NCI-H1694 (cell line): ENCODE data around the gene SRPK1.
"Not testable (repeated sequence)": the region's sequence is repeated elsewhere in the genome, so short reads cannot be mapped to it uniquely, and the experiment has no call there.

Experiments used
- DNase-seq: peaks from one replicate; lab custom pipeline; 2025; lab: John Stamatoyannopoulos, UW

Gene SRPK1

DNA sequence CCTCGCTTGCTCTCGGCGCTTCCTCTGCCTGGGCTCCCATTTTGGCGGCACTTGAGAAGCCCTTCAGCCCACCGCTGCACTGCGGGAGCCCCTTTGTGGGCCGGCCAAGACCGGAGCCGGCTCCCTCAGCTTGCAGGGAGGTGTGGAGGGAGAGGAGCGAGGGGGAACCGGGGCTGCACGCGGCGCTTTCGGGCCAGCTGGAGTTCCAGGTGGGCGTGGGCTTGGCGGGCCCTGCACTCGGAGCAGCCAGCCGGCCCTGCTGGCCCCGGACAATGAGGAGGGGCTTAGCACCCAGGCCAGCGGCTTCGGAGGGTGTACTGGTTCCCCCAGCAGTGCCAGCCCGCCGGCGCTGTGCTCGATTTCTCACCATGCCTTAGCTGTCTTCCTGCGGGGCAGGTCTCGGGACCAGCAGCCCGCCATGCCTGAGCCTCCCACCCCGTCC lies 10.2 kb upstream of the SRPK1 start:
- no peak for DNase-seq

DNA sequence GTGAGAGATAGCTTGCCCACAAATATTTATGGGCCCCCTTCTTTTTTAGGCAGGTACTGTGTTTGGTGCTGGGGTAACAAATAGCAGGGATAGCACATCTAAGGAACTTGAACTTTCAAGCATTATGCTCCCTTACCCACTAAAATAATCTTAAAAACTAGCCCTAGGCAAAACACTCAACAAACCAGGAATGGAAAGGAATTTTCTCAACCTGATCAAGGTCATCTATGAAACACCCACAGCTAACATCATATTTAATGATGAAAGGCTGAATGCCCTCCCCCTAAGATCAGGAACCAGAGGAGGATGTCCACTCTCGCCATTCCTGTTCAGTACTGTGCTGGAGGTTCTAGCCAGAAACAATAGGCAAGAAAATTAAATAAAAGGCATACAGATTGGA lies 8.7 kb upstream of the SRPK1 start:
- no peak for DNase-seq

DNA sequence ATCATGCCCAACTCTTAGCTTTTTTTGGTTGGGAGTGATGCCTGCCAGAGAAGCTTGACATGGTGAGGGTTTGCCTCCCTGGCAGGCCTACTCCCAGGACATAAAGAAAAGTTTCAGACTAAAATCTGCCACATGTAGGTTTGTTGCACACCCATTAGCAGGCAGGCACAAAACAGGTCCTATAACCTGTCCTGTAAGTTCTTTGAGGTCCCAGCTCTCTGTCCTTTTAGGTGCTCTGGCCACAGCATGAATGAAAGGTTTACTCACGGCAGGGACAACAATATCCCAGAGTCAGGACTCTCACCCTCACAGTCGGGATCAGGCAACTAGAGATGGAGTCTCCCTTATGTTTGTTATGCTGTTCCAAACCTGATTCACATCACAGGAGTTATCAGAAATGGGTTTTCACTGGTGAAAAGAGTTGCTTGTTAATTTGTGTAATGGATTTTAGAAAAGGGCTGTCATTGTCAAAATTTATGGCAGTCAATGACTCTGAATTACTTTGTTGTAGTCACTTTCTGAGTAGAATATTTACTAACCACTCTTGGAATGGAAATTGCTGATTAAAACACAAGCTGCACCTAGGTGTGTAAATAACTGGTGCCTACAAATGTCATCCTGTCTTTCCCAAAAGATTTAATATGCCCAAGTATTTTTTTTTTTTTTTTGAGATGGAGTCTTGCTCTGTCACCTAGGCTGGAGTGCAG lies 5.8 kb upstream of the SRPK1 start:
- no peak for DNase-seq

DNA sequence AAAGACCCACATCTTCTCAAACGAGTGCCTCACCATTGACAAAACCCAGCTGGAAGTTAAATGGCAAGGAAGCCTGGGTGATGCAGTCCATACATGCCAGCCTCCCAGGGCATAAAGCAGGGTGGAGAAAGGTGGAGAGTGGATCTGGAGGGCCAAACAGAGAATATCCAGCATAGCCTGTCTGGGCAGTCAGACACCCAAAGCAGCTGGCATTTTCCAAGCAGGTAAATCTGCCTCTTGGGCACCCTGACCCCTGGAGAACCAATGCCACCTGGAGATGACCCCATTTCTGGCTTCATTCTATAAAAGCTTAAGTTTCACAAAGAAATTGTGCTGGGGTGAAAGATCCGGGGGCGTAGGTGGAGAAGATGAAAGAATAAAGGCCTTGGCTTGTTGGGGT lies 5.1 kb upstream of the SRPK1 start:
- DNase-seq, result no peak

DNA sequence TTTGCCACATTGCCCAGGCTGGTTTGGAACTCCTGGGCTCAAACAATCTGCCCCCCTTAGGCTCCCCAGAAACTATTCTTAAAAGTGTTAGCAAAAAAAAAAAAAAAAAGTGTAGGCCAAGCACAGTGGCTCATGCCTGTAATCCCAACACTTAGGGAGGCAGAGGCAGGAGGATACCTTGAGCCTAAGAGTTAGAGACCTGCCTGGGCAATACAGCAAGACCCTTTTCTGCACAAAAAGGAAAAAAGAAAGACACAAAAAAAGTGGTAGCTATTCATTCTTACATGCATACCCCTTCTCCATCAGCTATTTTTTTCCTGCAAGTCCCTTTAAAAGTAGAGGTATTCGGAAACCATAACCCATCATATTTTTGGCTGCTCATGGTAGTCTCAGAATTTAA lies 3.2 kb upstream of the SRPK1 start:
- DNase-seq, result no peak

DNA sequence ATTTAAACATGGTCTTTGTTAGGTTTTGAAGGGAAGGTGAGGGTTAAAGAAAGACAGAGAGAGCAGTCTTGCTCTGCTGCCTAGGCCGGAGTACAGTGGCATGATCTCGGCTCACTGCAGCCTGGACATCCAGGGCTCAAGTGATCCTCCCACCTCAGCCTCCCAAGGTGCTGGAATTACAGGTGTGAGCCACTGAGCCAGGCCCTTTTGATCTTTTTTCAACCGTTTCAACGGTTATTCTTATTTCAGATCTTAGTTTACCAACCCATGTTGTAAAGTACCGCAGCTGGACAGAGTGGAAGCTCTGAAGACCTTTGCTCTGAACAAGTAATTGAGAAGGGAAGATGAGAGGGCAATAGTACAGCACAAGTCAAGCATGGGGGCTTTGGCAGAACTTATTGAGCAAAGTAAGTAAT lies 1.2 kb upstream of the SRPK1 start:
- no peak for DNase-seq

DNA sequence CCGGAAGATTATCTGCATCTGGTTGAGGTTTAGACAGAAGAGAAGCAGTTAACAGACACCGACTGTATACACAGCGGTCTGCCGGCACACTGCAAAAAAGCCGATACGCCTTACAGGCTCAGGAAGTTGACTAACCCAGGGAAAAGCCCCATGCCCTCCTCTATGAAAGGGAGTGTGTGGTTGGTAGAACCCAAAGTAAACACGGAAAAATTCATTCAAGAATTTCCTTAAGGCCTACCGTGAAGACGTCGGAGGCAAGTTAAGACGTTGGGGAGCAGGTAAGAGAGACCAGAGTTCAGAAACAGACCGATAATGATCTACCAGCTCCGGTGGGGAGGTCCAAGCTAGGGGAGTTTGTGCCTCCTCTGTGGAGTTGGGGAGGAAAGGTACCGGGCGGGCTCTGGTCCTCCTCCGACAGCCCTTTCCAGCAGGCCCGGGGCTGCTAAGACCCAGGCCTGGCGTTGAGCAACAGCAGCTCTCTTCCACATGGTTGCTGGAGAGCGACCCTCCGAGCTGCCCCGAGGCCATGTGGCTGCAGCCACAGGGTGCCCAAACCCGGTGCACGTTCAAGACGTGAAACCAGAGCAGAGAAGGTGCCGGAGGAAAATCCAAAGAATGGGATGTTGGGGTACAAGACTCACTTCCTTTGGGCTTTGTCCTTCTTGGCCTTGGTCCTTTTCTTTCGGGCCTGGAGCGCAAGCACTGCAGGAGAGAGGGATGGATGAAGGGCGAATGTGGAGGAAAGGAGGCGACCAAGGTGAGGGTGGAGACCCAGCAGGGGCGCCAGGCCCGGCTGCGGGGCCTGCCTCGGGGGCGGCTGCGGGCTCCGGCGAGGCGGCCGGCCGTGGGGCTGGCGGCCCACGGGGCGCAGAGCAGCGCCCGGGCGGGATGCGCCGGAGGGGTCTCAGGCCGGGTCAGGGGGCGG lies 809 bp downstream of the SRPK1 start:
- DNase-seq, result no peak

DNA sequence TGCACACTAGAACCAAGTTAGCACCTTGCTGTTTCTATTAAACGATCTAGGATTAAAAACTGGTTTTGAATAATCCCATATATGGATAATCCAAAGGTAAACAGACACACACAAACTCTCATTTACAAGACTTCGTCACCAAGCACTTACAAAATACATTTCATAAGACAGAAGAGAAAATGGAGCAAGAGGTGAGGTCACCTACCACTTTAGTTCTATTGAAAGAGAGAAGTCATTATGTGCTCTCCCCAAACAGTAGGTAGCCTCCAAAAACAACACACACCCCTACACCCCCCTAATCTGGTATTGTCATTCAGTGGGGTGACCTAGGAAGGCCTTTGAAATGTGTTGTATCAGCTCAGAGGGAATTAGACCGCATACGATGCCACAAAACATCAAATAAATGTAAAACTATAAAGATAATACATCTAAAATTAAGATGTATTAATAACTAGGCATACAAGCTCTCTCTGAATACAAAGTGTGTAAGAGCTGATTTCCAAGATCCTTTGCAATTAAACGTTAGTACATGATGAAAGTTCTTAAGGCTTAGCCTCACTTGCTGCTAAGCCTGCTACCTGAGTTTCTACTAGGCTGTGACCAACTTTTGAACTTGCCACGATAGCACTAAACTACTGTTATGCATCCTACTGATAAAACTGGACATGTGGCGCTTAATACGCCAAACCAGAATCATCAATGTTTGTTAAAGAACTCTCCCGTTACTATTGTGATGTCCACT lies 1.6 kb downstream of the SRPK1 start:
- DNase-seq, result no peak

DNA sequence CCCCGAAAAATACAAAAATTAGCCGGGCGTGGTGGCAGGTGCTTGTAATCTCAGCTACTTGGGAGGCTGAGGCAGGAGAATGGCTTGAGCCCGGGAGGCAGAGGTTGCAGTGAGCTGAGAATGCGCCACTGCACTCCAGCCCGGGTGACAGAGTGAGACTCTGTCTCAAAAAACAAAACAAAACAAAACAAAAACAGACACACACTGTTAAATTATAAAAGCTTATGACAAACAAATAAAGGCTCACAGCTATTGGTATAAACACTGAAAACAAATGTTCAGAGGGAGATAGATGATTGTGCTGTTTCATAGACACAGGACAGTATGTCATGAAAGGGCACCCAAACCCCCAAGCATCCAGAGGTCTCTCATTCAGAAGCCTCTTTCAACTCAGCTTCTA lies 4.0 kb downstream of the SRPK1 start:
- DNase-seq, result not testable (repeated sequence)

DNA sequence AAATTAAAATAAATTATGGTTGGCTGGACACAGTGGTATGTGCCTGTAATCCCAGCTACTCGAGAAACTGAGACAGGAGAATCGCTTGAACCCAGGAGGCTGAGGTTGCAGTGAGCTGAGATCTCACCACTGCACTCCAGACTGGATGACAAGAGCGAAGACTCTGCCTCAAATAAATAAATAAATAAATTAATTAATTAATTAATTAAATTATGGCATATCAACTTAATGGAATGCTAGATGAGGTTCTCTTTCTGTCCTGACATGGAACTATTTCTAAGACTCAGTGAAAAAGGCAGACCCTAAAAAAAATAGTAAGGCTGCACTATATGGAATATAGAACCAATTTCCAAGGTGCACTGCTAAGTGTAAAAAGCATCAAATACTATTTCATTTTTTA lies 4.8 kb downstream of the SRPK1 start:
- DNase-seq, result no peak

DNA sequence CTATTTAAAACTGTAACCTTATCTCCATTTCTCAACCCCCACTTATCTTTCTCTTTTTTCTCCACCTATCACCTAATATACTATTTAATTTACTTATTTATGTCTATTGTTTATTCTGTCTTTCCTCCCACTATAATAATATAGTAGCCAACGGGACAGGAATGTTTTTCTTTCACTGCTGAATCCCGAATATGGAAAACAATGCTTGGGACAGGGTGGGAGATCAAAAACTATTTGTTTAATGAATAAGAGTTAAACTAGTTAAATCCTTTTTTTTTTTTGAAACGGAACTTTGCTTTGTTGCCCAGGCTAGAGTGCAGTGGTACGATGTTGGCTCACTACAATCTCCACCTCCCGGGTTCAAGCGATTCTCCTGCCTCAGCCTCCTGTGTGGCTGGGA lies 6.4 kb downstream of the SRPK1 start:
- no peak for DNase-seq

DNA sequence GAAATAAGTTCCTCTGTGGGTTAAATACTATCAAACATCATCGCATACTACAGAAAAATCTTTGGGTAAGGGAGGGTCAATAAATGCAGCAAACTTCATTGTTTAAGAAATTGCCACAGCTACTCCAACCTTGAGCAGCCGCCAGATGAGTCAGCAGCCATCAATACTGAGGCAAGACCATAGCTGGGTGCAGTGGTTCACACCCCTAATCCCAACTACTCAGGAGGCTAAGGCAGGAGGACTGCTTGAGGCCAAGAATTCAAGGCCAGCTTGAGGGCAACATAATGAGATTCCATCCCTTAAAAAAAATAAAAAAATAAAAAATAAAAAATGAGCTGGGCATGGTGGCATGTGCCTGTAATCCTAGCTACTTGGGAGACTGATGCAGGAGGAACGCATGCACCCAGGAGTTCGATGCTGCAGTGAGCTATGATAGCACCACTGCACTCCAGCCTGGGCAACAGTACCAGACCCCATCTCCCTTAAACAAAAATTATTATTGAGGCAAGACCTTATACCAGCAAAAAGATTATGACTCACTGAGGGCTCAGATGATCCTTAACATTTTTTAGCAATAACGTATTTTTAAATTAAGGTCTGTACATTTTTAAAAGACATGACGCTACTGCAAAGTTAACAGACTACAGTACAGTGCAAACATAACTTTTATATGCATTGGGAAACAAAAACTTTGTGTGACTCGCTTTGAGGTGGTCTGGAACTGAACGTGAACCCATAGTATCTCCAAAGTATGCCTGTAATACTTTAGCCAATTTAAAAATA lies 8.8 kb downstream of the SRPK1 start:
- no peak for DNase-seq

DNA sequence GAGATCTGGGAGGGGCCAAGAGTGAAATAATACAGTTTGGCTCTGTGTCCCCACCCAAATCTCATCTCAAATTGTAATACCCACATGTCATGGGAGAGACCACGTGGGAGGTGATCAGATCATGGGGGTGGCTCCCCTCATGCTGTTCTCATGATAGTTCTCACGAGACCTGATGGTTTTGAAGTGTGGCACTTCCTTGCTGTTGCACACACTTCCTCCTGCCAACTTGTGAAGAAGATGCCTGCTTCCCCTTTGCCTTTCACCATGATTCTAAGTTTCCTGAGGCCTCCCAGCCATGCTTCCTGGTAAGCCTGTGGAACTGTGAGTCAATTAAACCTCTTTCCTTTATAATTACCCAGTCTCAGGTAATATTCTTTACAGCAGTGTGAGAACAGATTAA lies 11.3 kb downstream of the SRPK1 start:
- not testable (repeated sequence) for DNase-seq

DNA sequence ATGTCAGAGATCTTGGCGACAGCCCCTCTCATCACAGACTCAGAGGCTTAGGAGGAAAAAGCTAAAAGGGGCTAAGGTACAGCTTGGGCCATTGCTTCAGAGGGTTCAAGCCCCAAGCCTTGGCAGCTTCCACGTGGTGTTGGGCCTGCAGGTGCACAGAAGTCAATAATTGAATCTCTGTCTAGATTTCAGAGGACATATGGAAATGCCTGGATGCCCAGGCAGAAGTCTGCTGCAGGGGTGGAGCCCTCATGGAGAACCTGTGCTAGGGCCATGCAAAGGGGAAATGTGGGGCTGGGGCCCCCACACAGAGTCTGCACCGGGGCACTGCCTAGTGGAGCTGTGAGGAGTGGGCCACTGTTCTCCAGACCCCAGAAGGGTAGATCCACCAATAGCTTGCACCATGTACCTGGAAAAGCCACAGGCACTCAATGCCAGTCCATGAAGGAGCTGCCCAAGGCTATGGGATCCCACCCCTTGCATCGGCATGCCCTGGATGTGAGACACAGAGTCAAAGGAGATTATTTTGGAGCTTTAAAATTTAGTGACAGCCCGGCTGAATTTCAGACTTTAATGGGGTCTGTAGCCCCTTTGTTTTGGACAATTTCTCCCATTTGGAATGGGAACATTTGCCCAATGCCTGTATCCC lies 12.0 kb downstream of the SRPK1 start:
- not testable (repeated sequence) for DNase-seq

DNA sequence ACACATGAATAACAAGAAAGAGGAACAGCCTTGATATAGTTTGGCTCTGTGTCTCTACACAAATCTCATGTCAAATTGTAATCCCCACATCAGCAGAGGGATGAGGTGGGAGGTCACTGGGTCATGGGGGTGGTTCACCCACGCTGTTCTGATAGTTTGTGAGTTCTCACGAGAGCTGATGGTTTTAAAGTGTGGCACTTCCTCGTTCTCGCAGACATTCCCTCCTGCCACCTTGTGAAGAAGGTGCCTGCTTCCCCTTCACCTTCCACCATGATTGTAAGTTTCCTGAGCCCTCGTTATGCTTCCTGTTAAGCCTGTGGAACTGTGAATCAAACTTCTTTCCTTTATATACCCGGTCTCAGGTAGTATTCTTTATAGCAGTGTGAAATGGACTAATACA lies 13.1 kb downstream of the SRPK1 start:
- DNase-seq, result no peak

DNA sequence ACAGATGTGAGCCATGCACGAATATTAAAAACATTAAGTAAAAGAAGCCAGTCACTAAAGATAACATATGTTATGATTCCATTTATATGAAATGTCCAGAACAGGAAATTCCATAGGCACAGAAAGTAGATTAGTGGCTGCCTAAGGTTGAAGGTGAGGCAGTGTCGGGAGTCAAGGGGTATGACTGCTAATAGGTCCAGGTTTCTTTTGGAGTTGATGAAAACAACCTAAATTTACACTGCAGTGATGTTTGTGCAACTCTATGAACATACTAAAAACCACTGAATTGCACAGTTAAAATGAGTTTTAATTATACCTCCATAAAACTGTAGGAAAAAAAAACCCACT lies 14.4 kb downstream of the SRPK1 start:
- DNase-seq, result no peak

DNA sequence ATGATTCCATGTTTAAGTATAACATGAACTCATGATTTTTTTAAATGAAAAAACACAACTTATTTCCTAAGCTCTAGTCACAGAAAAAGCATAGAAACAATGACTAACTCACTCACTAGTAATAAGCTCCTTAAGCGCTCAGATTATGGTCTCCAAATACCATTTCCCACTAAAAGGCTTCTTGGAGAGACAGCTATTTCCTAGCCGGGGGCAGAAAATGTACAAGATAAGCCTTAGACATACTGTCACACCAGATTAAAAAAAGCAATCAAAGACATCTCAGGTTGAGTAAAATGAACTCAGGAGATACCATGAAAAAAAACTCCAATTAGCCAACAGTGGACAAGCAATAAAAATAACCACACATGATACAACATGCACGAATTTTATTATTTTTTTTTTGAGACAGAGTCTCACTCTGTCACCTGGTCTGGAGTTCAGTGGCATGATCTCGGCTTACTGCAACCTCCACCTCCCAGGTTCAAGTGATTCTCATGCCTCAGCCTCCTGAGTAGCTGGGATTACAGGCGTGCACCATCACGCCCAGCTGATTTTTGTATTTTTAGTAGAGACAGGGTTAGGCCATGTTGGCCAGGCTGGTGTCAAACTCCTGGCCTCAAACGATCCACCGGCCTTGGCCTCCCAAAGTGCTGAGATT lies 14.9 kb downstream of the SRPK1 start:
- DNase-seq, result no peak

DNA sequence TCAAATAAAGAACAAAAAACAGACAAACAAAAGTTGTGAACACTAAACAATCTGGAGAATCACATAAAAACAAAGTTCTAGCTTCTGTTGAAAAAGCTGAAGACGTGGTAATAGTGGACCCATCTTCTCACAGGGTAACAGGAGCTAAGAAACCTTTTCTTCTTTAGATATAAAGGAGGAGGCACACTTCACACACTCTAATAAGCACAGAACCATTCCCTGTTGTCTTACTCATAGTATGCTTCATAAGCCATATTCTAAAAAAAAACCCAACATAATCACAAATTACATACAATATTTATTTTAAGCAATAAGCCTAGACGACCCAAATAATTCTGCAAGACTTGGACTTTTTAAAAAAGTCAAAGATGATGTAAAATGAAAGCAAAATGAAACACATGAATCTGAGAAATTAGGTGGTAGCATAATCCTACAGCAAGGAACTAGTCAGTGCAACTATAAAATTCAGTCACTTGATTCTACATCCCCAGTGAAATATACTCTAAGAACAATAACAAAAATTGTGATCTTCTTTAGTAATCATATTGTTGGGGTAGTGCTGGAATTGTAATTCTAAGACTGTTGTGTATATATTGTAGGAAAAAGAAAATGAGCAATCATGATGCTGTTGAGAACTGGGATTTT lies 15.6 kb downstream of the SRPK1 start:
- DNase-seq, result no peak

DNA sequence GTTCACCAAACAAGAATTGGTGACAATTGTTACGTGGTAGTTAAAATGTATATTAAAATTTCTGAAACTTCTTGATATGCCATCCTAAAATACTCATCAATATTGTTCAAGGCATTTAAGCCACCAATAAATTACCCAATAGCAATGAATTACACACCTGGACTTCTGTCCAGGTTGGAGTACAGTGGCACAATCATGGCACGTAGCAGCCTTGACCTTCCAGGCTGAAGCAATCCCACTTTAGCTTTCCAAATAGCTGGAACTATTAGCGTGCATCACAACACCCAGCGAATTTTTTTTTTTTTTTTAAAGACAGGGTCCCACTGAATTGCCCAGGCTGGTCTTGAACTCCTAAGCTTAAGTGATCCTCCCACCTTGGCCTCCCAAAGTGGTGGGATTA lies 17.2 kb downstream of the SRPK1 start:
- DNase-seq, result no peak

DNA sequence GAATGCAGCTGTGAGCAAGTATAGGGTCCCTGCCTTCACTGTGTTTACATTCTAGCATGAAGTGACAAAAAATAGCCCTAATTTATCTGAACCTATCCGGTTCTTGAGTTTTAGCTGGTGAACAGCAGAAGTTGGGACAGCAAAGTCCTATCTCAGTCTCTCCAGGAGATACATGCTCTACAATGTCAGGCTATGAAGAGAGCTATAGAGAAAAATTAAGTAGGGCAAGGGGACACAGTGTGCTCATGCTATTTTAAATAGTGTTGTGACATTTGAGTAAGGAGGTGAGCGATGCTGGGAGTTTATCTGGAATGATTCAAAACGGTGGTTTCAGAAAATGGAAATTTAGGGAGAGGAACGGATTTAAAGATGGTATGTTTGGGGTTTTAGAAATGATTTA lies 20.4 kb downstream of the SRPK1 start:
- no peak for DNase-seq
